NCI-H128 (cell line): ENCODE results near the gene RALGDS.
"Not testable (repeated sequence)": the region's sequence is repeated elsewhere in the genome, so short reads cannot be mapped to it uniquely, and the experiment has no call there.

Experiments used
- DNase-seq: peaks from one replicate; lab custom pipeline; 2025; ENCODE audit not compliant: unreplicated experiment; lab: John Stamatoyannopoulos, UW

RALGDS gene

GRCh38 chr9:133121198-133121914 is at the start of gene RALGDS:
Gene RALGDS (minus strand): TSS chr9:133121240. CDS start chr9:133121154, 86 bp downstream.
- peak; percentile 50 for DNase-seq

DNA sequence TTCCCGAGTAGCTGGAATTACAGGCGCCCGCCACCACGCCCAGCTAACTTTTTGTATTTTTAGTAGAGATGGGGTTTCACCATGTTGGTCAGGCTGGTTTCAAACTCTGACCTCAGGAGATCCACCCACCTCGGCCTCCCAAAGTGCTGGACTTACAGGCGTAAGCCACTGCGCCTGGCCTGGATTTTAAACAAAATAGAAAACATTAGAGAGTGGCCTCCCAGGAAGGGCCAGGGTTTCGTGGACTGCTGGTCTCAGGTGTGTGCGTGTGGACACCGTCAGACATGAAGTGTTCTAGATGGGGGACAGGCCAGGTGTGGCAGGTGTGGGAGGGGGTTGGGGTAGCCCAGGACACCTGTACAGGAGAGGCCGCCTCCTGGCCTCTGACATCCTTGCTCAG is 49.7 kb upstream of the RALGDS start:
- DNase-seq: no peak

DNA sequence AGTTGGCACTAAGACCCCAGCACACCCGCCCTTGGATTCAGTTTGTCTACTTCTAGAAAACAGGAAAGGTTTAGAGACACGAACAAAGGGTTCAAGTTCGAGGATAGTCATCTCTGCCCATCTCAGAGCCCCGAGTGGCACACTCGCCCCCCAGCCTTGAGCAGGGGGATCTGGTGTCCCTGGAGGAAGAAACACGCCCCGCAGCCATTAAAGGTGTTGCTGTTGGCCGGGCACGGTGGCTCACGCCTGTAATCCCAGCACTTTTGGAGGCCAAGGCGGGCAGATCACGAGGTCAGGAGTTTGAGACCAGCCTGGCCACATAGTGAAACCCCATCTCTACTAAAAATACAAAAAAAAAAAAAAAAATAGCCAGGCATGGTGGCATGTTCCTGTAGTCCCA is 48.6 kb upstream of the RALGDS start:
- DNase-seq: not testable (repeated sequence)

DNA sequence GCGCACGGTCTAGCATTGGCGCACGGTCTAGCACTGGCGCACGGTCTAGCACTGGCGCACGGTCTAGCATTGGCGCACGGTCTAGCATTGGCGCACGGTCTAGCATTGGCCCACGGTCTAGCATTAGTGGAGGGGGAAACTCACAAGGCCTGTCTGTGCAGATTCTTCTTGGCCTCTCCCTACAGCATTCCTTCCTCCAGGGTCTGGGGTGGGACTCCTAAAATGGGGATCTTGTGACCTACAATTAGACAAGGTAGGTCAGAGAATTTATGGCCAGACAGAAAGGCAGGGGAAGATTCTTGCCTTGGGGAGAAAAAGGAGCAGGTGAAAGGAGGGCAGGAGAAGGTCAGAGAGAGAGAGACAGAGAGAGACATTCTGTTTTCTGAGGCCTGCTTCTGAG is 48.1 kb upstream of the RALGDS start:
- DNase-seq: no peak

DNA sequence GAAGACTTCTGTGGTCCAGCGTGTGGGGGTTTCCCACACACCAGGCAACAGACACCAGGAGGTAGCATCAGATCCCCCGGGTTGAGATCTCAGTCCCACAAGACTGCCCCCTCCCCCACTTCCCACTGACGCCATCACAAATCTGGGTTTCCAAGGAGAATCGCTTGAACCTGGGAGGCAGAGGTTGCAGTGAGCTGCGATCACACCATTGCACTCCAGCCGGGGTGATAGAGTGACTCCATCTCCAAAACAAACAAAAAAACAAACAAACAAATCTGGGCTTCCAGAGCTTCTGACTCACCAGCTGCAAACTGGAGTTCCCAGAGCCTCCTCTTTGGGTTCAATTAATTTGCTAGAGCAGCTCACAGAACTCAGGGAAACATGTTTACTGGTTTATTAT is 47.4 kb upstream of the RALGDS start:
- DNase-seq: no peak

GRCh38 chr9:133167769-133168168 is 46.7 kb upstream of the RALGDS start:
- no peak for DNase-seq

GRCh38 chr9:133167096-133167730 is 46.2 kb upstream of the RALGDS start:
- no peak for DNase-seq

DNA sequence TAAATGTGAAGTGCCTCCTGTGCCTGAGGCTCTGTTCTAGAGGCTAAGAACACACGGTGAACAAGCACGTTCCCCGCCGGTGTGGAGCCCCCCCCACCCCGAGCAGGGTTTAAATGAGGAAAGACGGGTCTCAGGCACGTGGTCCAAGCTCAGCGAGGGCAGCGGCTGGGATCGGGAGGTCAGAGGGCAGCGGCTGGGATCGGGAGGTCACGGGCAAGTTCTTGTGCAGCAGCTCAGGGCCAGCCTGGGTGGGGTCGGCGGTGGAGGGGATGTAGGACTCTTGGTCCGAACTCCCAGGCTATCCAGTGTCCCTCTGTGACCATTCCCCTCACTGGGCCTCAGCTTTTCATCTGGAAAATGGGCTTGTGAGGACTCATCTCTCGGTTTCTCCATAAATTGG is 45.4 kb upstream of the RALGDS start:
- no peak for DNase-seq

GRCh38 chr9:133165452-133165730 is 44.4 kb upstream of the RALGDS start:
- DNase-seq: no peak

DNA sequence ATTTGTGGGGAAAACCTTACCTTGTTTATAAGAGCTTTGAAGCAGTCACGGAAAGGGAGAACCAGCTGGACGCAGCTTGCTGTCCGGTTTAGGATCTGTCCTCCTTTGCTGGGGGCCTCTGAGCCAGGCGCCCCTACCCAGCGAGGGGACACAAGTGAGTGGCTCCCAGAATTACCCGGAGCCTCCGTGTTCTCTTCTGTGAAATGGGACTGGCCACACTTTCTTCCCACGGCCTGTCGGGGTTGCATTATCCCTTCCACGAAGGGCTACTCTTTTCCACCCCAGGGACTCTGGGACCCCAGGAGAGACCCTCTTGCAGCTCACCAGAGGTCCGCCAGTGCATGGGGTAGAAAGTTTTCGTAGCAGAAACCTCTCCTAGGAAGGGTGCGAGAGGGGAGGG is 43.2 kb upstream of the RALGDS start:
- no peak for DNase-seq

DNA sequence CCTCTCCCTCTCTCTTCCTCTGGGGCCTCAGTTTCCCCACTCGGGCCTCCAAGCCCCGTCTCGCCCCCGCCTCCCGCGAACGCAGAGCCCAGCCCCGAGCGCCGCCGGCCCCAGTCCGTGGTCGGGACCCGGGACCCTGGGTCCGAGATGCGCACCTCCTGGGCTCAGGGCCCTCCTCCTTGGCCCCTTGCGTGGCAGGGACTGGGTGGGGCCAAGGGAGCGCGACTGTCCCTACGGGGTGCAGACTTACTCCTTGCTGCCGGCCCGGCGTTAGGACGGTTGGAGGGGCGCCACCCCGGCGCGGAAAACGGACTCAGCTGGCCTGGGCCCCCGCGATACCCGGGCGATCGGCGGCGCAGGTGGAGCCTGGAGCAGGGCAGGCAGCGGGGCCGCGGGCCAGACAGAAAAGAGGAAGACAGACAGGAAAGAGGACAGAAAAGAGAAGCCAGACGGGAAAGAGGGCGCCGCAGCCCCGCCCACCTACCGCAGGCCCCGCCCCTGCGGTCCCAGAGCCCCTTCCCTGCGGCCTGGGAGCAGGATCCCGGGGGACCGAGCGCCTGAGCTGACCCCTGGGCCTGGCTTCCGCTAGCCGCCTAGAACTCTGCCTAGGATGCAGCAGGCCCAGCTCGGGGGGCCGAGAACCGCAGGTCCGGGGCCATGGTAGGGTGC is 42.6 kb upstream of the RALGDS start, which contains the start of gene GBGT1:
GBGT1 (minus strand) TSS at position 411 of the 669 bp plus-strand sequence. CDS start 1,502 bp downstream, outside the sequence.
- DNase-seq: no peak

DNA sequence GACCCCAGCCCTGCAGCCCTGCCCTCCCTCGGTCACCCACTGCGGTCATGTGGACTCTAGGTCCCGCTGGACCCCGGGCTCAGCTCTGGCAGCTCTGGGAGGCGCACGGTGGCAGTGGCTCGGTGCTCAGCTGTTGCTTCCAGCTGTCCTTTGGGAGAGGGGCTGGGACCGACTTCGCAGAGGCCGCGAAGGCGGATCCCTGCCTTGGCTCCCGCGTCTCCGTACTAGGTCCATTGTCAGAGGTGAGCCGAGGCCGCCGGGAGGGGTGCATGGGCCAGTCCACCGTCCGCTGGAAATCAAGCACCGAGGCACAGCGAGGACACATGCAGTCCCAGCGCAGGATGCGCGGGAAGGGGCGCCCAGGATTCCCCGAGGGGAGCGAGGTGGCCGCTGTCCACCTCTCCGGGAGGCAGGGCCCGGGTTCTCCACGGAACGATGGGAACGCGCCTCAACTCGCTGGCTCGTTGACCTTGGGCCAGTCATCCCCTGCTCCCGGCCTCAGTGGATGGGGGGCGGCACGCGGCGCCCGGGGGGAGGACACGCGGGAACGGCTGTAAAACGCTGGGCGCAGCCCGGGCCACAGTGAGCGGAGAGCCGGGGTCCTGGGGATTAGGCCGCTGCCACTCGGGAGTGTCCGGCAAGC is 41.9 kb upstream of the RALGDS start:
- no peak for DNase-seq

DNA sequence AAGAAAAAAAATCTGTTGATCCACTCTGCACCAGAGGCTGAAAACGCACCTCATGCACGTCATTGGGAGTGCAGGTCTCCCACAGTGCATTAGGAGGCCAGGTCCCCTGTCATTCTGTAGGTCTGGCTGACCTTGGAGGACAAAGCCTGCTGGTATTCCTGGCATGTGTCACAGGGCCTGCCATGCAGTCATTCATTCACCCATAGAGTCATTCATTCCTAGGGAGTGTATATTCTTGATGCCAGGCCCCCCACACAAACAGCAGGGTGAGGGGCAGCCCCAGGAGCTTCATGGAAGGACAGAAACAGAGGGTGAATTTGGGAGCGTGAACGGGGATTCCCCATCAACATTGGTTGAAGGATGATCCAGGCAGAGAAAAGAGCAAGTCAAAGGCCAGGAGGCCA is 40.5 kb upstream of the RALGDS start:
- no peak for DNase-seq

DNA sequence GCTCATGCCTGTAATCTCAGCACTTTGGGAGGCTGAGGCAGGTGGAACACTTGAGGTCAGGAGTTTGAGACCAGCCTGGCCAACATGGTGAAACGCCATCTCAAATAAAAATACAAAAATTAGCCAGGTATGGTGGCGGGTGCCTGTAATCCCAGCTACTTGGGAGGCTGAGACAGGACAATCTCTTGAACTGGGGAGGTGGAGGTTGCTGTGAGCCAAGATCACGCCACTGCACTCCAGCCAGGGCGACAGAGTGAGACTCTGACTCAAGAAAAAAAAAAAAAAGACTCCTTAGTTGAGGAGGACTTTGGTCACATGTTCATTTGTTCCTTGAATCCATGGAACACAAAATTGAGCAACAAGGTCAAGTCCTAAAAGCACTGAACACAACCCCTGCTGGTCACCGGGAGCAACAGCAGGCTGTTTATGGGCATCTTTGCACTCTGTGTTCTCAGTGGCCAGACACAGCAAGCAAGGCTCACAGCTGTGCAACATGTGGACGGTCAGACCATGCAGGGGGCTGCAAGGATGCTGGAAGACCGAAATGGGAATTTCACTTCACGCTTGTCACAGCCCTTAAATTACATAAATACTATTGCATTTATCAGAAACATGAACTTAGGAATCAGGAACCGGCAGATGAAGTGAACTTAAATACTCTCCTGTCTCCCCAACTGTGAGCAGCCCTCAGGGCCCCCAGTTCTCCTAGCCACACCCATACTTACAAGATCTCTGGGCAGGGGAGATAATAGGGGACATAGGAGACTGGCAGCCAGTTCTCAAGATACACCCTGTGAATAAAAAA is 39.9 kb upstream of the RALGDS start:
- DNase-seq: no peak

- no peak for DNase-seq
These were observed 37.7 kb upstream of the RALGDS start for GRCh38 chr9:133158695-133159094.

DNA sequence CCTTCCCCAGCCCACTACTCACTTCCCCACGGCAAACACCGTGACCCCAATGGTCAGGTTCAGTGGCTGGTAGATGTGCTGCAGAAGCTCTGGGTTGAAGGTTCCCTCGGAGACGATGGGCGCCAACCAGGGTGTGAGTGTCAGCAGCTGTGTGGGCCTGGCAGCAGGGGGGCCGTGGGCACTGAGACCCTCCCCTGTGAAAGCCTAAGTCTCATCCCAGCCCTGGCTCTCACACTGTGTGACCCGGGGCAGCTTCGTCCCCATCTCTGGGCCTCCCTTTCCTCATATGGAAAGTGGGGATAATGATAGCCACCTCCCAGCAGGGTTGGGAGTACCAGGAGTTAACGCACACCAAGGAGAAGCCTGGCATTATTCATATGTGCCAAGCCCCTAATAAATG is 34.1 kb upstream of the RALGDS start:
- no peak for DNase-seq

DNA sequence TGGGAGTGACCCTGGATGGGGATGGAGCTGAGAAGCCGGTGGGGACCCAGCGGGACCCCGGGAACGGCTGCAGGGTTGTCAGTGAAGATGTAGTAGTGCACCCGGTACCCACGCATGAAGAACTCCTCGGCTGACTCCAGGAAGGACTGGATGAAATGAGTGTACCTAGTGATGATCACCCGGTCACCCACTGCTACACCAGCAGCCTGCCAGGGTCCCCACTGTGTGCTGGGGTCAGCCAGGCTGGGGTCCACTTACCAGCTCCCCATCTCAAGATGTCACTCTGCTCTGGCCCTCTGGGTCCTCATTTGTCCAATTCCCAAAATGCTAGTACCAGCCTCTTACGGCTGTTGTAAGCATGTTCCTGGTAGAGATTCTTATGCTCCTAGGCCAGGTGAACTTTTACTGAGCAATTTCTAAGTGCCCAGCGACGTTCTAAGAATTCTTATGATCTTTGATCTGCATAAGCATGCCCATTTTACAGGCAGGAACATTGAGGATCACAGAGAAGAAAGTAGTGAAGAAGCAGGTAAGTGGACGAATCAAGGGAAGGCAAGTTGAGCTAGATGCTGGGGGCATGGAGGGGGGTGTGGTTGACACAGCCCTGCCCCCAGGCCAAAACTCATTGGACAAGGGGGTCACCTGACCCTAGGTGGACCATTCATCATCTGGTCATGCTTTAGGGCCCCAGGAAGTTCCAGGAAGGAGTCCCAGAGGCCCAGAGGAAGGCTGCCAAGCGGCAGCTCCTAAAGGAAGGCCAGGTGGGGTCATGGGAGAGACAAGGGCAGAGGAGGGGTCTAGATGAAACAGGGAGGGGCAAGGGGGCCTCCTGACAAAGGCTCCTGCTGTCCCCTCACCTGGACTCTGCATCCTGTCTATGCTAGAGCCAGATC is 33.3 kb upstream of the RALGDS start:
- no peak for DNase-seq

DNA sequence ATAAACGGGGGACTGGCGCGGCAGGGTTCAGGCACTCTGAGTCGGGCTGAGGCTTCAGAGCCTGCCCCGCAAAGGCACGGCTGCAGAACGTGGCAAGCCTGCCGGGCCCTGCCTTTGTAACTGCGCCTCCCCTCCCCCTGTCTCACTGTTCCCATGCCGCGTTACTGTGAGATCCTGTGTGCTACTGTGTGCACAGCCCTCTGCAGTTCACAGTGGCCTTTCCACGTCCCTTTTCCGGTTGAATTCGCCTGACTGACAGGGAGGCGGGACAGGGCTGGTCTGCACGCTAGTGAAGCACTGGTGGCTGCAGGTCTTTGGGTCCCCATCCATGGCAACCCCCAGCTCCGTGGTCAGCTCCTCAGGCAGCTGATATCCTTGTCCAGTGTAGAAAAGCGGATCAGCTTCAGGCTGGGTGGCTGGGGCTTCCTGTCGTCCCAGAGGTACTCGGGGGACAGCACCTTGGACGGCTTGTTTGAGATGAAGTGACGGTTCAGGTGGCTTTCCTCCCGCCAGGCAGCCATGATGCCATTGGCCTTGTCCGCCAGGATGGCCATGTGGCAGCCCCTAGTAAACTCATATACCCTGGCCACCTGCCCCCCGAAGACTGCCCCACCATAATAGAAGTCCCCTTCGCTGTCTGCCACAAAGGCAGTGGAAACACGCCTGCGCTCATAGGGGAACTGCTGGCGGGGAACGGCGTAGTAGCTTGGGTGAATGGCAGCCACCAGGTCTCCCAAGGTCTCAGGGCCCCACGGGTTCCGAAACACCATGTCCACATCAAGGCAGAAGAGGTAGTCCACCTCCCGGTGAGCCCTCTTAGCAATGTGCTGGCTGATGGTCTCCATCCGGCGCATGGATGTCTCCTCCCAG is 32.4 kb upstream of the RALGDS start:
- no peak for DNase-seq
